DND-41 (cell line): ENCODE measurements around the gene CTIF.

ENCODE experiments used
- CTCF ChIP-seq: IDR thresholded peaks from 2 replicates; pipeline ENCODE4 v1.5.1; 2012; ENCODE audit warnings: borderline replicate concordance, low read length, moderate library complexity, mild to moderate bottlenecking; ENCODE audit not compliant: poor library complexity, severe bottlenecking; ENCODE audit errors: extremely low read depth
- EZH2 ChIP-seq: IDR thresholded peaks from 3 replicates; pipeline ENCODE4 v1.6.1; 2012; ENCODE audit warnings: borderline replicate concordance, low read depth, mild to moderate bottlenecking, moderate library complexity, low read length, inconsistent platforms; ENCODE audit not compliant: severe bottlenecking

DNA sequence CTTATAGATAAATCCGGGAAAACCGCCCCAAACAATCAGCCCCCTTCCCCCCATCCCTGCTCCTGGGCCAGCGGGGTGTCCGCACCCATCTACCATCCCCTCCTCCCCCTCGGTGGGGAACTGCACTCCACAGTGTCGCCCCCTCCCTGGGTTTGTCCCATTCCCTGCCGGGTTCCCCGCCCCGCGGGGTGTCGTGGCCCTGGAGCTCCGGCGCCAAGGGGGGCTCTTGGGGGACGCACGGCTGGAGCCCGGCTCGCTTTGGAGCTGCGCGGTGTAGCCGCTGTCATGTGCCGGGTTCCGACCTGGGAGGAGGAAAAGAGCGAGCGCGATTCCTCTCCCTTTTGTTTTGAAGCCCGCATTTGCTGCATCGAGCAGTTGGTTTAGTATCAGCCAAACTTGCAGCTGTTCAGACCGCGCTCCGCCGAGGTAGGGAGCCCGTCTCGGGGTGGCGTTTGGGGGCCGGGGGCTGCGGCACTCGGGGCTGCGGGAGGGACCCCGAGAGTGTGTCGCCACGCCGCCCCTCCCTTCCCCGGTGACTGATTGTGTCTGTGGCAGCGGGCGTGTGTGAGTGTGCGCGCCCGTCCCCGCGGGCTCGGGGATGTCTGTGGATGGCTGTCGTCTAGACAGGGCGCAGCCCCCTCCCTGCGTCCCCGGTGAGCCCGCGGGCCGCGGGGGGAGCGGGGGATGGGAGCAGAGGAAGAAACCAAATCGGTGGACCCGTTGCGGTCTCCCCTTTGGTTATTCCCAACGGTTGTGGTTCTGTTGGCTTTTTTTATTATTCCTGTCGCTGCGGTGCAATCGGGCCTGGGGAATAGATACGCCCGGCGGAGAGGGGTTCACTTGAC is 797 bp downstream of the CTIF start:
- TF ChIP-seq CTCF: no peak
- no peak for TF ChIP-seq EZH2
